A549 (cell line): Measurements from ENCODE around the gene RPS15.

ENCODE experiments used
- CTCF ChIP-seq: fragments of >200 bp; sonication (Bioruptor Twin); formaldehyde crosslinking; IDR thresholded peaks from 3 replicates; pipeline ENCODE4 v1.5.1; 2016
- EP300 ChIP-seq, 2 experiments: fragments of >200 bp; sonication (Bioruptor Twin); formaldehyde crosslinking; IDR thresholded peaks; 2 replicates in 1 of 2; 3 replicates in 1 of 2; pipeline ENCODE4 v1.6.1; 2016 to 2017
- FOXS1 ChIP-seq: fragments of 250-450 bp; sonication (Bioruptor Pico); IDR thresholded peaks from 2 replicates; pipeline ENCODE4 v1.5.0; 2020; ENCODE audit warnings: mild to moderate bottlenecking, moderate library complexity
- NPAS2 ChIP-seq: fragments of 250-450 bp; sonication (Bioruptor Pico); IDR thresholded peaks from 2 replicates; pipeline ENCODE4 v1.8.0; 2022; ENCODE audit warnings: mild to moderate bottlenecking, moderate library complexity, borderline replicate concordance
- RFX5 ChIP-seq: fragments of 450-650 bp; IDR thresholded peaks from 2 replicates; pipeline ENCODE4 v1.7.1; 2014; ENCODE audit warnings: antibody characterized with exemption, mild to moderate bottlenecking, moderate library complexity
- TF ChIP-seq, protein P1 (sequence below): fragments of 450-650 bp; IDR thresholded peaks from 2 replicates; pipeline ENCODE4 v1.6.1; 2014; ENCODE audit warnings: antibody characterized with exemption

GRCh38 chr19:1467490-1468273 lies 29.5 kb downstream of the RPS15 start:
- no peak for TF ChIP-seq EP300 (IDR thresholded peaks at IDR 0.05)
- no peak for TF ChIP-seq CTCF
- no peak for TF ChIP-seq NPAS2
- TF ChIP-seq, protein P1, sequence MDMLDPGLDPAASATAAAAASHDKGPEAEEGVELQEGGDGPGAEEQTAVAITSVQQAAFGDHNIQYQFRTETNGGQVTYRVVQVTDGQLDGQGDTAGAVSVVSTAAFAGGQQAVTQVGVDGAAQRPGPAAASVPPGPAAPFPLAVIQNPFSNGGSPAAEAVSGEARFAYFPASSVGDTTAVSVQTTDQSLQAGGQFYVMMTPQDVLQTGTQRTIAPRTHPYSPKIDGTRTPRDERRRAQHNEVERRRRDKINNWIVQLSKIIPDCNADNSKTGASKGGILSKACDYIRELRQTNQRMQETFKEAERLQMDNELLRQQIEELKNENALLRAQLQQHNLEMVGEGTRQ, result no peak
- TF ChIP-seq FOXS1 (CRISPR knock-in tag), result no peak
- no peak for TF ChIP-seq RFX5
